GM23338 (cell line): ENCODE measurements around the gene BIRC3. TPM values are rescaled to one million over a fixed set of nuclear protein-coding genes. Genes with fewer than 3 reads are reported as not detected.

ENCODE experiments used
- ATAC-seq: fragments of 200-7000 bp; cut with Tn5 transposase; 3 replicates; pipeline ENCODE4 v1.9.1; 2020
- DNase-seq: peaks from one replicate; pipeline ENCODE4 v3.0.0-alpha.2; 2015; ENCODE audit warnings: low spot score
- H2AFZ ChIP-seq: fragments of 200-600 bp; sonication (generic); 2 replicates; pipeline ENCODE4 v1.8.0; 2016; ENCODE audit warnings: antibody characterized with exemption, mild to moderate bottlenecking, moderate library complexity
- H3F3A ChIP-seq: fragments of 200-600 bp; sonication (generic); replicated peaks from 2 replicates; pipeline ENCODE4 v1.8.0; 2017; ENCODE audit warnings: antibody characterized with exemption, mixed run types, low read depth
- H3K27ac ChIP-seq: fragments of 200-600 bp; sonication (generic); 2 replicates; pipeline ENCODE4 v1.6.1; 2016; ENCODE audit warnings: low read depth
- H3K27me3 ChIP-seq: fragments of 200-600 bp; sonication (generic); 2 replicates; pipeline ENCODE4 v1.8.0; 2016; ENCODE audit warnings: mild to moderate bottlenecking, mixed run types, moderate library complexity; ENCODE audit not compliant: insufficient read depth
- H3K36me3 ChIP-seq: fragments of 200-600 bp; sonication (generic); 2 replicates; pipeline ENCODE4 v1.8.0; 2016; ENCODE audit warnings: mild to moderate bottlenecking; ENCODE audit not compliant: insufficient read depth
- H3K4me1 ChIP-seq: fragments of 200-600 bp; sonication (generic); 2 replicates; pipeline ENCODE4 v1.8.0; 2016; ENCODE audit warnings: mild to moderate bottlenecking, moderate library complexity; ENCODE audit not compliant: insufficient read depth
- H3K4me2 ChIP-seq: fragments of 200-600 bp; sonication (generic); 2 replicates; pipeline ENCODE4 v1.7.1; 2017; ENCODE audit warnings: mixed run types
- H3K4me3 ChIP-seq: fragments of 200-600 bp; sonication (generic); 2 replicates; pipeline ENCODE4 v1.6.1; 2016; ENCODE audit warnings: mixed run types
- H3K79me2 ChIP-seq: fragments of 200-600 bp; sonication (generic); replicated peaks from 2 replicates; pipeline ENCODE4 v1.8.0; 2017; ENCODE audit warnings: mild to moderate bottlenecking; ENCODE audit not compliant: insufficient read depth
- H3K9me2 ChIP-seq: fragments of 200-600 bp; sonication (generic); 2 replicates; pipeline ENCODE4 v1.8.0; 2017; ENCODE audit not compliant: insufficient read depth
- H4K20me1 ChIP-seq: fragments of 200-600 bp; sonication (generic); replicated peaks from 2 replicates; pipeline ENCODE4 v1.8.0; 2017; ENCODE audit warnings: mild to moderate bottlenecking; ENCODE audit not compliant: insufficient read depth
- H3K27ac Mint-ChIP-seq: 2 replicates; pipeline ENCODE4 v1.8.0; 2020; ENCODE audit warnings: inconsistent platforms, mild to moderate bottlenecking, moderate library complexity, mixed read lengths
- H3K27me3 Mint-ChIP-seq: 3 replicates; pipeline ENCODE4 v1.8.0; 2022; ENCODE audit warnings: low read depth, mild to moderate bottlenecking, moderate library complexity, mixed read lengths, inconsistent platforms; ENCODE audit not compliant: insufficient read depth, poor library complexity
- H3K36me3 Mint-ChIP-seq: 3 replicates; pipeline ENCODE4 v1.8.0; 2021; ENCODE audit warnings: low read depth, mild to moderate bottlenecking, inconsistent platforms, moderate library complexity, mixed read lengths
- H3K4me1 Mint-ChIP-seq: 3 replicates; pipeline ENCODE4 v1.8.0; 2020; ENCODE audit warnings: mild to moderate bottlenecking, inconsistent platforms, mixed read lengths
- H3K4me3 Mint-ChIP-seq: 3 replicates; pipeline ENCODE4 v1.8.0; 2021; ENCODE audit warnings: moderate library complexity, mild to moderate bottlenecking, inconsistent platforms, mixed read lengths
- H3K9me3 Mint-ChIP-seq: 3 replicates; pipeline ENCODE4 v1.8.0; 2020; ENCODE audit warnings: moderate library complexity, mild to moderate bottlenecking, inconsistent platforms, mixed read lengths
- CREB1 ChIP-seq: fragments of 250-450 bp; sonication (Bioruptor Pico); IDR thresholded peaks from 2 replicates; pipeline ENCODE4 v1.5.0; 2020; ENCODE audit warnings: low read depth, mild to moderate bottlenecking, moderate library complexity
- EZH2 ChIP-seq: fragments of 200-600 bp; sonication (generic); IDR thresholded peaks from one replicate; pipeline ENCODE4 v1.8.0; 2017; ENCODE audit warnings: antibody characterized with exemption, mild to moderate bottlenecking, low read depth; ENCODE audit not compliant: unreplicated experiment
- EZH2phosphoT487 ChIP-seq: fragments of 200-600 bp; sonication (generic); IDR thresholded peaks from one replicate; pipeline ENCODE4 v1.8.1; 2018; ENCODE audit warnings: antibody characterized with exemption; ENCODE audit not compliant: unreplicated experiment
- JUNB ChIP-seq: IDR thresholded peaks from one replicate; pipeline ENCODE4 v1.6.1; 2016; ENCODE audit warnings: antibody characterized with exemption; ENCODE audit not compliant: unreplicated experiment
- NANOG ChIP-seq: IDR thresholded peaks from 2 replicates; pipeline ENCODE4 v1.6.1; 2016; ENCODE audit warnings: antibody characterized with exemption, borderline replicate concordance
- POLR2AphosphoS5 ChIP-seq: IDR thresholded peaks from 2 replicates; pipeline ENCODE4 v1.6.1; 2016; ENCODE audit warnings: antibody characterized with exemption, low read depth
- STAT1 ChIP-seq: IDR thresholded peaks from one replicate; pipeline ENCODE4 v1.6.1; 2016; ENCODE audit warnings: antibody characterized with exemption; ENCODE audit not compliant: unreplicated experiment
- ZNF114 ChIP-seq: fragments of 250-450 bp; sonication (Bioruptor Pico); IDR thresholded peaks from 2 replicates; pipeline ENCODE4 v1.5.0; 2020; ENCODE audit warnings: mild to moderate bottlenecking, moderate library complexity
- ZNF331 ChIP-seq: fragments of 250-450 bp; sonication (Bioruptor Pico); IDR thresholded peaks from 2 replicates; pipeline ENCODE4 v1.5.0; 2020; ENCODE audit warnings: low read depth, mild to moderate bottlenecking, moderate library complexity
- polyA plus RNA-seq: library from polyadenylated mRNA; unstranded; fragments of >200 nt; fragmentation: Nextera tagmentation; extraction: Ambion mirVana; gene quantifications from 2 replicates; pipeline ENCODE4 v1.2.1, GENCODE V29; 2016
- total RNA-seq: library from RNA; depleted of rRNA; stranded (reverse); fragments of >200 nt; shearing (Covaris generic); gene quantifications from 2 replicates; pipeline ENCODE4 v1.2.3, GENCODE V29; 2014
- TF ChIP-seq, protein P1 (sequence below): IDR thresholded peaks from one replicate; pipeline ENCODE4 v1.6.1; 2018; ENCODE audit warnings: antibody characterized with exemption; ENCODE audit not compliant: unreplicated experiment
- TF ChIP-seq, protein P2 (sequence below): fragments of 250-450 bp; sonication (Bioruptor Pico); IDR thresholded peaks from 2 replicates; pipeline ENCODE4 v1.5.0; 2020; ENCODE audit warnings: mild to moderate bottlenecking, moderate library complexity
- TF ChIP-seq, protein P3 (sequence below), 2 experiments: fragments of 200-600 bp in 1 of 2; sonication (generic) in 1 of 2; conservative IDR thresholded peaks; 2 replicates each; pipeline versions ENCODE4 v1.5.1 to v1.6.1; 2016 to 2017; ENCODE audit warnings: antibody characterized with exemption in 2 of 2, low read depth in 2 of 2, mild to moderate bottlenecking in 2 of 2, moderate library complexity in 1 of 2
- TF ChIP-seq, protein P4 (sequence below): IDR thresholded peaks from 2 replicates; pipeline ENCODE4 v1.6.1; 2016; ENCODE audit warnings: antibody characterized with exemption

The BIRC3 gene
- total and polyA plus RNA-seq, 2 experiments from 2014 or later: 0.03 TPM; not detected in 1

DNA sequence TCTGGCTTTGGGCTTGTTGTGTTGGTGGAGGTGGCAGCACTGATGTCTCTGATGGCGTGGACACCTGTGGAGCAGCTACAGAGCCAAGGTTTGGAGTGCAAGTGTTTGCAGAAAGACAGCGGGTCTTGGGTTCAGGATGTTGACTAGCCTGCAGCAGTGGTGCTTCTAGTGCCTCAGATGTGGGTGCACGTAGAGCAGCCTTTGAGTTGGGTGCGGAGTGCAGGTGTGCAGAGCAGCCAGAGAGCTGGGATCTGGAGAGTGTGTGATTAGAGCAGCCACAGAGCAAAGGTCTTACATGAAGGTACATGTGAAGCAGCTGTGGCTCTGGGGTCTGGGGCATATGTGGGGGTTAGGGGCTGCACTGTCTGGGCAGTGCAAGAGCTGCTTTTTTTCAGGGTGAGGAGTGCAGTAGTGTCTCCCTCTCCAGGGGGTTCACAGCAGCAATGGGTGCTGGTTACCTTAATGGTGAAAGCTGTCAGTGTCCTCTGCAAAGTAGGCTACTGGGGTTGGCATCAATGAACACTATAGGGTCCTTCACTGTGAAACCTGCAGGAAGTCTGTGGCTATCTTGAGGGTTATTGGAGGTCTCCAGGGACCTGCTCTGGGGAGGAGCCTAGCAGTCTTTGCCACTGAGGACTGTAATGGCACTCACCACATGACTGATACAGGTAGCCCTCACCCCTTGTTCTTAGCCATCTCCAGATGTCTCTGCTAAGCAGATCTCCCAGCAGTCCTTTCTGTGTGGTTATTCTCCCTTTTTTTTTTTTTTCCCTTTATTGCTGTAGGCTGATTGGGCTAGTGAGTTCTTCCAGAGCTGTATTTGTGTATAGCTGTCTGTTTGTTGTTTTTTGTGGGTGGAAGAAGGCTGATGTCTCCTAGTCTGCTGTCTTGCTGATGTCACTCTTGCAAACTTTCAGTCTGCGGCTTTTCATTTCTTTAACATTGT lies 44.1 kb downstream of the BIRC3 start:
- no peaks in the 10 kb centered on the region for H3F3A ChIP-seq
- H3K4me1 ChIP-seq: no peaks in the 10 kb centered on the region
- Mint-ChIP-seq H3K9me3 (no peaks in the 10 kb centered on the region), H3K27me3 (no peaks in the 10 kb centered on the region), H3K27ac (no peak overlapping the region; the same call in none of the 2 replicates), H3K4me3 (no peak overlapping the region), H3K36me3 (peaks cover 37% of the 10 kb centered on the region), H3K4me1 (no peaks in the 10 kb centered on the region)
- H3K4me2 ChIP-seq: no peak overlapping the region
- no peak overlapping the region for H3K4me3 ChIP-seq
- no peaks in the 10 kb centered on the region for H3K9me2 ChIP-seq
- TF ChIP-seq ZNF331 (CRISPR knock-in tag) (no peak), CREB1 (CRISPR knock-in tag) (no peak), EZH2 (no peak), STAT1 (no peak), NANOG (no peak), ZNF114 (no peak), POLR2AphosphoS5 (no peak), JUNB (no peak), EZH2phosphoT487 (no peak)
- TF ChIP-seq, protein P1, sequence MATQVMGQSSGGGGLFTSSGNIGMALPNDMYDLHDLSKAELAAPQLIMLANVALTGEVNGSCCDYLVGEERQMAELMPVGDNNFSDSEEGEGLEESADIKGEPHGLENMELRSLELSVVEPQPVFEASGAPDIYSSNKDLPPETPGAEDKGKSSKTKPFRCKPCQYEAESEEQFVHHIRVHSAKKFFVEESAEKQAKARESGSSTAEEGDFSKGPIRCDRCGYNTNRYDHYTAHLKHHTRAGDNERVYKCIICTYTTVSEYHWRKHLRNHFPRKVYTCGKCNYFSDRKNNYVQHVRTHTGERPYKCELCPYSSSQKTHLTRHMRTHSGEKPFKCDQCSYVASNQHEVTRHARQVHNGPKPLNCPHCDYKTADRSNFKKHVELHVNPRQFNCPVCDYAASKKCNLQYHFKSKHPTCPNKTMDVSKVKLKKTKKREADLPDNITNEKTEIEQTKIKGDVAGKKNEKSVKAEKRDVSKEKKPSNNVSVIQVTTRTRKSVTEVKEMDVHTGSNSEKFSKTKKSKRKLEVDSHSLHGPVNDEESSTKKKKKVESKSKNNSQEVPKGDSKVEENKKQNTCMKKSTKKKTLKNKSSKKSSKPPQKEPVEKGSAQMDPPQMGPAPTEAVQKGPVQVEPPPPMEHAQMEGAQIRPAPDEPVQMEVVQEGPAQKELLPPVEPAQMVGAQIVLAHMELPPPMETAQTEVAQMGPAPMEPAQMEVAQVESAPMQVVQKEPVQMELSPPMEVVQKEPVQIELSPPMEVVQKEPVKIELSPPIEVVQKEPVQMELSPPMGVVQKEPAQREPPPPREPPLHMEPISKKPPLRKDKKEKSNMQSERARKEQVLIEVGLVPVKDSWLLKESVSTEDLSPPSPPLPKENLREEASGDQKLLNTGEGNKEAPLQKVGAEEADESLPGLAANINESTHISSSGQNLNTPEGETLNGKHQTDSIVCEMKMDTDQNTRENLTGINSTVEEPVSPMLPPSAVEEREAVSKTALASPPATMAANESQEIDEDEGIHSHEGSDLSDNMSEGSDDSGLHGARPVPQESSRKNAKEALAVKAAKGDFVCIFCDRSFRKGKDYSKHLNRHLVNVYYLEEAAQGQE: no peak
- TF ChIP-seq, protein P2, sequence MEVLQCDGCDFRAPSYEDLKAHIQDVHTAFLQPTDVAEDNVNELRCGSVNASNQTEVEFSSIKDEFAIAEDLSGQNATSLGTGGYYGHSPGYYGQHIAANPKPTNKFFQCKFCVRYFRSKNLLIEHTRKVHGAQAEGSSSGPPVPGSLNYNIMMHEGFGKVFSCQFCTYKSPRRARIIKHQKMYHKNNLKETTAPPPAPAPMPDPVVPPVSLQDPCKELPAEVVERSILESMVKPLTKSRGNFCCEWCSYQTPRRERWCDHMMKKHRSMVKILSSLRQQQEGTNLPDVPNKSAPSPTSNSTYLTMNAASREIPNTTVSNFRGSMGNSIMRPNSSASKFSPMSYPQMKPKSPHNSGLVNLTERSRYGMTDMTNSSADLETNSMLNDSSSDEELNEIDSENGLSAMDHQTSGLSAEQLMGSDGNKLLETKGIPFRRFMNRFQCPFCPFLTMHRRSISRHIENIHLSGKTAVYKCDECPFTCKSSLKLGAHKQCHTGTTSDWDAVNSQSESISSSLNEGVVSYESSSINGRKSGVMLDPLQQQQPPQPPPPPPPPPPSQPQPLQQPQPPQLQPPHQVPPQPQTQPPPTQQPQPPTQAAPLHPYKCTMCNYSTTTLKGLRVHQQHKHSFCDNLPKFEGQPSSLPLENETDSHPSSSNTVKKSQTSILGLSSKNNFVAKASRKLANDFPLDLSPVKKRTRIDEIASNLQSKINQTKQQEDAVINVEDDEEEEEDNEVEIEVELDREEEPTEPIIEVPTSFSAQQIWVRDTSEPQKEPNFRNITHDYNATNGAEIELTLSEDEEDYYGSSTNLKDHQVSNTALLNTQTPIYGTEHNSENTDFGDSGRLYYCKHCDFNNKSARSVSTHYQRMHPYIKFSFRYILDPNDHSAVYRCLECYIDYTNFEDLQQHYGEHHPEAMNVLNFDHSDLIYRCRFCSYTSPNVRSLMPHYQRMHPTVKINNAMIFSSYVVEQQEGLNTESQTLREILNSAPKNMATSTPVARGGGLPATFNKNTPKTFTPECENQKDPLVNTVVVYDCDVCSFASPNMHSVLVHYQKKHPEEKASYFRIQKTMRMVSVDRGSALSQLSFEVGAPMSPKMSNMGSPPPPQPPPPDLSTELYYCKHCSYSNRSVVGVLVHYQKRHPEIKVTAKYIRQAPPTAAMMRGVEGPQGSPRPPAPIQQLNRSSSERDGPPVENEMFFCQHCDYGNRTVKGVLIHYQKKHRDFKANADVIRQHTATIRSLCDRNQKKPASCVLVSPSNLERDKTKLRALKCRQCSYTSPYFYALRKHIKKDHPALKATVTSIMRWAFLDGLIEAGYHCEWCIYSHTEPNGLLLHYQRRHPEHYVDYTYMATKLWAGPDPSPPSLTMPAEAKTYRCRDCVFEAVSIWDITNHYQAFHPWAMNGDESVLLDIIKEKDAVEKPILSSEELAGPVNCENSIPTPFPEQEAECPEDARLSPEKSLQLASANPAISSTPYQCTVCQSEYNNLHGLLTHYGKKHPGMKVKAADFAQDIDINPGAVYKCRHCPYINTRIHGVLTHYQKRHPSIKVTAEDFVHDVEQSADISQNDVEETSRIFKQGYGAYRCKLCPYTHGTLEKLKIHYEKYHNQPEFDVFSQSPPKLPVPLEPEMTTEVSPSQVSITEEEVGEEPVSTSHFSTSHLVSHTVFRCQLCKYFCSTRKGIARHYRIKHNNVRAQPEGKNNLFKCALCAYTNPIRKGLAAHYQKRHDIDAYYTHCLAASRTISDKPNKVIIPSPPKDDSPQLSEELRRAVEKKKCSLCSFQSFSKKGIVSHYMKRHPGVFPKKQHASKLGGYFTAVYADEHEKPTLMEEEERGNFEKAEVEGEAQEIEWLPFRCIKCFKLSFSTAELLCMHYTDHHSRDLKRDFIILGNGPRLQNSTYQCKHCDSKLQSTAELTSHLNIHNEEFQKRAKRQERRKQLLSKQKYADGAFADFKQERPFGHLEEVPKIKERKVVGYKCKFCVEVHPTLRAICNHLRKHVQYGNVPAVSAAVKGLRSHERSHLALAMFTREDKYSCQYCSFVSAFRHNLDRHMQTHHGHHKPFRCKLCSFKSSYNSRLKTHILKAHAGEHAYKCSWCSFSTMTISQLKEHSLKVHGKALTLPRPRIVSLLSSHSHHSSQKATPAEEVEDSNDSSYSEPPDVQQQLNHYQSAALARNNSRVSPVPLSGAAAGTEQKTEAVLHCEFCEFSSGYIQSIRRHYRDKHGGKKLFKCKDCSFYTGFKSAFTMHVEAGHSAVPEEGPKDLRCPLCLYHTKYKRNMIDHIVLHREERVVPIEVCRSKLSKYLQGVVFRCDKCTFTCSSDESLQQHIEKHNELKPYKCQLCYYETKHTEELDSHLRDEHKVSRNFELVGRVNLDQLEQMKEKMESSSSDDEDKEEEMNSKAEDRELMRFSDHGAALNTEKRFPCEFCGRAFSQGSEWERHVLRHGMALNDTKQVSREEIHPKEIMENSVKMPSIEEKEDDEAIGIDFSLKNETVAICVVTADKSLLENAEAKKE: no peak
- TF ChIP-seq, protein P3, sequence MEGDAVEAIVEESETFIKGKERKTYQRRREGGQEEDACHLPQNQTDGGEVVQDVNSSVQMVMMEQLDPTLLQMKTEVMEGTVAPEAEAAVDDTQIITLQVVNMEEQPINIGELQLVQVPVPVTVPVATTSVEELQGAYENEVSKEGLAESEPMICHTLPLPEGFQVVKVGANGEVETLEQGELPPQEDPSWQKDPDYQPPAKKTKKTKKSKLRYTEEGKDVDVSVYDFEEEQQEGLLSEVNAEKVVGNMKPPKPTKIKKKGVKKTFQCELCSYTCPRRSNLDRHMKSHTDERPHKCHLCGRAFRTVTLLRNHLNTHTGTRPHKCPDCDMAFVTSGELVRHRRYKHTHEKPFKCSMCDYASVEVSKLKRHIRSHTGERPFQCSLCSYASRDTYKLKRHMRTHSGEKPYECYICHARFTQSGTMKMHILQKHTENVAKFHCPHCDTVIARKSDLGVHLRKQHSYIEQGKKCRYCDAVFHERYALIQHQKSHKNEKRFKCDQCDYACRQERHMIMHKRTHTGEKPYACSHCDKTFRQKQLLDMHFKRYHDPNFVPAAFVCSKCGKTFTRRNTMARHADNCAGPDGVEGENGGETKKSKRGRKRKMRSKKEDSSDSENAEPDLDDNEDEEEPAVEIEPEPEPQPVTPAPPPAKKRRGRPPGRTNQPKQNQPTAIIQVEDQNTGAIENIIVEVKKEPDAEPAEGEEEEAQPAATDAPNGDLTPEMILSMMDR (conservative IDR thresholded peaks at IDR 0.05; ENCODE audit: low read depth in 2 of 2): no peak
- TF ChIP-seq, protein P4, sequence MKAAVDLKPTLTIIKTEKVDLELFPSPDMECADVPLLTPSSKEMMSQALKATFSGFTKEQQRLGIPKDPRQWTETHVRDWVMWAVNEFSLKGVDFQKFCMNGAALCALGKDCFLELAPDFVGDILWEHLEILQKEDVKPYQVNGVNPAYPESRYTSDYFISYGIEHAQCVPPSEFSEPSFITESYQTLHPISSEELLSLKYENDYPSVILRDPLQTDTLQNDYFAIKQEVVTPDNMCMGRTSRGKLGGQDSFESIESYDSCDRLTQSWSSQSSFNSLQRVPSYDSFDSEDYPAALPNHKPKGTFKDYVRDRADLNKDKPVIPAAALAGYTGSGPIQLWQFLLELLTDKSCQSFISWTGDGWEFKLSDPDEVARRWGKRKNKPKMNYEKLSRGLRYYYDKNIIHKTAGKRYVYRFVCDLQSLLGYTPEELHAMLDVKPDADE: no peak
- peaks cover 13% of the 10 kb centered on the region for H3K79me2 ChIP-seq
- DNase-seq (no peak), ATAC-seq (no peak)
- peaks cover 8% of the 10 kb centered on the region; the same call in 1 of the 2 replicates for H4K20me1 ChIP-seq
- no peak overlapping the region for H2AFZ ChIP-seq
- H3K27ac ChIP-seq: no peak overlapping the region
- H3K27me3 ChIP-seq: no peaks in the 10 kb centered on the region
- H3K36me3 ChIP-seq: no peaks in the 10 kb centered on the region; the same call in 1 of the 2 replicates
